HG03439 (cell line): ENCODE data around the gene DNAJC15.
A peak's percentile ranks its signal among the peaks of the same experiment; 100 is the strongest.

Source experiments
- ATAC-seq: cut with Tn5 transposase; IDR thresholded peaks from one replicate; pipeline ENCODE4 v1.9.1; 2021; ENCODE audit warnings: mild to moderate bottlenecking, moderate library complexity; ENCODE audit not compliant: unreplicated experiment

The DNAJC15 gene

DNA sequence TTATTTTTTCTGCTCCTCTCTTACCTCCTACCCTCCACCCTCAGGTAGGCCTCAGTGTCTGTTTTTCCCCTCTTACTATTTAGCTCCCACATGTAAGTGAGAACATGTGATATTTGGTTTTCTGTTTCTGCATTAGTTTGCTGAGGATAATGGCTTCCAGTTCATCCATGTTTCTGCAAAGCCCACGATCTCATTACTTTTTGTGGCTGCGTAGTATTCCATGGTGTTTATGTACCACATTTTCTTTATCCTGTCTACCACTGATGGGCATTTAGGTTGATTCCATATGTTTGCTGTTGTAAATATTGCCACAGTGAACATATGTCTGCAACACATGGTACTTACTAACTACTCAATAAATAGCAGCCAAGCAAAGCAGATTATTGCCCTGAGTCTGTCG, 56.8 kb downstream of the DNAJC15 start:
- ATAC-seq: no peak

GRCh38 chr13:43081866-43082265, 58.5 kb downstream of the DNAJC15 start:
- ATAC-seq: no peak

GRCh38 chr13:43083750-43084149, 60.4 kb downstream of the DNAJC15 start:
- ATAC-seq: no peak

DNA sequence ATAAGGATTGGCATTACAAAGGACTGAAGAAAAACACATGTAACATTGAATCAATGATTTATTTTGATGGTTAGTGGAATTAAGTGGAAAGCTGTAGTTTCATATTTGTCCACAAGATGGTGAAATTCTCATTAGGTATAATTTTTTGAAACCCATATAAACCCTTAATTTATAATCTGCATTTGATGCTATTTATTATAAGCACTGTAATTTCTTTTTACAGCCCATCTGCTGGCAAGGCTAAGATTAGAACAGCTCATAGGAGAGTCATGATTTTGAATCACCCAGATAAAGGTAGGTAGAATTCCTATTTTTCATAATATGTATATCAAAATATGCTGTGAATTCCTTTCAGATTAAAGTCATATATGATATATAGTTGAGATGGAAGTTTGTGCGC, 62.2 kb downstream of the DNAJC15 start:
- no peak for ATAC-seq

- no peak for ATAC-seq
Measured at GRCh38 chr13:43086181-43086580, 62.8 kb downstream of the DNAJC15 start.

- ATAC-seq: no peak
Measured at GRCh38 chr13:43088093-43088511, 64.7 kb downstream of the DNAJC15 start.

DNA sequence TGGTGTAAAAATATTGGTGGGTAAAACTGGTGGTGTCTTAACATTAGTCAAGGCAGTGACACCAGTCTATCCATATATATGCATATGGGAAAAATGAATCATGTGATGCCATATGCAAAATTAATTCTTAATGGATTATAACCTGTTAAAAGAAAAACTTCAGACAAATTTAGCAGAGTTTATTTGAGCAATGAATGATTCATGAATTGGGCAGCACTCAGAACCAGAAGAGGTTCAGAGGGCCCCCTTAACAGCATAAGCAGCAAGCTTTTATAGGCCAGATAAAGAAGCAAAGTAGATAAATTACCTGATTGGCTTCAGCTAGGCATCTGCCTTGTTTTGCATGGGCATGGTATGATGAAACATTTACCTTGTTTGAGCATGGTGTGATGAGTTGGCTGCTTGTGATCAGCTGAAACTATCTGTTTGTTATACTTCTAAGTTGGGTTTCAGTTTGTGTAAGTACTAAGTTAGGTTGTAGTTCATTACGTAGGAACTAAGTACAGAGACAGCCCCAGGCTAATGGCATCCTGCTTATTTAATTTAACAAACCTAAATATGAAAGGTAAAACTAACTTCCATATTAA, 66.6 kb downstream of the DNAJC15 start:
- ATAC-seq: no peak

DNA sequence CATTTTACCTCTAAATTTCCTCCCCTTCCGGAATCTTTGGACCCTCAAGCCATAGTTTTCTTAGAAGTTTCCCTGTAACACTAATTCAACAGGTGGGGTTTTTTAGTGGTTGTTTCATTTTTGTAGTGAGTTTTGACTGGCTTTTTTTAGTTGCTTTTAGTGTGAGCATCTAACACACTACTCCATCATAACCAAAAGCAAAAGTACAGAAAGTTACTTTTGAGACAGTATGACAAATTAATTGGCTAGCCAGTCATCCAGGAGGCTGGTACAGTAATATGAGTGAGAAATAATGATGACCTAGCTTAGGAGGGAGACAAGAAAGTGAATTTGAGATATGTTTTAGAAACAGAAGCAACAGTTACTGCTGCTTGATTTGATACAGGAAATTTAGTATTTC, 71.5 kb downstream of the DNAJC15 start:
- ATAC-seq: peak; percentile 86

DNA sequence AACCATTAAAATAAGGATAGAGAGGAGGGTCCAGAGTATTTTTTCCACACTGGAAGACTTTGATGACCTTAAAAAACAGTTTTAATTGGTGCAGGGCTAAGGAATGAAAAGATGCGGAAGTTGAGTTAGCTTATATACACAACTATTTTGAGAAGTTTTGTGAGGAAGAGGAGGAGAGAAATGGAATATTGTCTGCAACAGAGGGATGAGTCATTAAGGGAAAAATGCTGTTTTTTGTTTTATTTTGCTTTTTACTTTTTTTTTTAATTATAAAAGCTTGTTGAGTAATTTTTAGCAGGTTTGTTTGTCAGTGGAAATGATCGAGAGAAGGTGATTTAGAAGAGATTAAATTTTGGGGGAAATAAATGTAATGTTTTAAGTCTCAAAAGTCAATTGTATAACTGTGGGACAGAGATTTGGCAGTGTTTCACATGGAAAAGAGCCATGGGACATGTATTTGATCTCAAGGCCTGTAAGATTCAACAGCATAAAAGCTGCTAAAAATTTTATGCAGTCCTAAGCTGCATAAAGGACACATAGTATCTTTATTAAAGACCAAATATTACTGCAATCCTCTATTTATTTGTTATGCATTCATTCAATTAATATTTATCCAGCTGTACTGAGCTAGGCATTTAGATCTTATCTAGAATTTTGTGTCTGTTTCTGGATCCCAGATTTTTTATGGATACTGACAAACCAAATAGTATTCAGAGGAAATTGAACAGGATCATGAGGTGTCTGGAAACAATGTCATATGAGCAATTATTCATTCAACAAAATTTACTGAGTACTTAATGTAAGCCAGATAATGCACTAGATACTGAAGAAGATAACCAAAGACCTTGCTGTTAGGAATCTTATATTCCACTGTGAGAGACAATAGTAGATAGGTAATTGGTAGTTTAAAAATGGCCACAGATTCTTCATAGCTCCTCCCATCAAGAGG, 72.7 kb downstream of the DNAJC15 start:
- no peak for ATAC-seq

- ATAC-seq: no peak
Measured at GRCh38 chr13:43100667-43101066, 77.3 kb downstream of the DNAJC15 start.

GRCh38 chr13:43102304-43102703, 78.9 kb downstream of the DNAJC15 start:
- no peak for ATAC-seq

- no peak for ATAC-seq
Measured at GRCh38 chr13:43107780-43108179, 84.4 kb downstream of the DNAJC15 start.

- ATAC-seq: no peak
Measured at GRCh38 chr13:43110036-43110435, 86.7 kb downstream of the DNAJC15 start.

DNA sequence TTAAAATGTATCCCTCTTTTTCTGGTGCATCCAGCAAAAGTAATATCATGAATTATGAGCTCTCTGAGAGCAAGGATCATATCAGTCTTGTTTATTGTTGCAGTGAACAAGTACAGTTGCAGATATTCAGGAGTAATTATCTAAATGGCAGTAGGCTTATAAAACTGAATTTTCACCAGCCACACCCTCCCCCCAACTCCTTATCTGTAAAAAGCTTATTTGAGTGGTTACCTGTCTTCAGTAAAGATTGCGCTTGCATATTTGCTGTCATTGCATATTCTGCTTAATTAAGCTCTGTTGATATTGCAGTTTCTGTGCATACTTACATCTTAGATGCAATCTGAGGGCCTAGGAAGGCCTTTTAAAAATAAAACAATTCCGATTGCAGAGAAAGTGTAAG, 87.3 kb downstream of the DNAJC15 start:
- ATAC-seq: no peak

GRCh38 chr13:43111559-43112400, 88.4 kb downstream of the DNAJC15 start:
- ATAC-seq: no peak

GRCh38 chr13:43113603-43114002, 90.2 kb downstream of the DNAJC15 start:
- ATAC-seq: no peak

- ATAC-seq: no peak
Measured at GRCh38 chr13:43114504-43114903, 91.1 kb downstream of the DNAJC15 start.

DNA sequence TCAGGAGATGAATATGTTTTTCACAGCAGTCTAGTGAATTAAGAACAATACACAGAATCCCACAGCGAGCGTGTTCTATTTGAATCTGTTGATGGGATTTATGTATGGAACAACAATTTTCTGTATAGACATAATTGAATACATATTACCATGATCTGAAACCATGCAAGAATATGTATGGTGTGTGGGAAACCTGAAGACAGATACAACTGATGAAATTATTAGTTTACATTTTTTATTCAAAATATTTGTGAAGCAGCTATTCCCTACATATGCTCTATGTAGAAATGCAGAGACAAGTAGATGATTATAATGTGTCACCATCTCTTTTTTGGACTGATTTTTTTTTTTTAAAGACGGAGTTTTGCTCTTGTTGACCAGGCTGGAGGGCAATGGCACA, 91.8 kb downstream of the DNAJC15 start:
- no peak for ATAC-seq

- ATAC-seq: no peak
Measured at GRCh38 chr13:43116242-43116641, 92.9 kb downstream of the DNAJC15 start.

- no peak for ATAC-seq
Measured at GRCh38 chr13:43118521-43118920, 95.1 kb downstream of the DNAJC15 start.

DNA sequence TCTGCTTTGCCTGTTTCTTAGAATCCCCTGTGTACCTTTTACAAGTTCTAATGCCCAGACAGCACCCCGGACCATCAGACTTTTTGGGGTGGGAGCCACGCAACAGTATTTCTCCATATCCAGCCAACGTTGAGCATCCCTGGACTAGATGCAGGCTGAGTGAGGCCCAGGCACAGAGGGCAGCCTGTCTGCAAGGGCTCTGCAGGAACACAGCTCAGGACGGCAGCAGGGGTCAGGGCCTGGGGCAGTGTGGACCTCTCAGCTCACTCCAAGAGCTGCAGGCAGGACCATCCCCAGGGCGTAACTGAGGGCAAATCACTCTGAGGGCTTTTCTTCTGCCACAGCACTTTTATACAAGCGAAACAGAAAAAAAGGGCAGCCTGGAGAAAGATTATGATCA, 95.8 kb downstream of the DNAJC15 start:
- no peak for ATAC-seq
